DOHH2 (cell line): ENCODE measurements around the gene CNKSR1.

Source experiments
- CTCF ChIP-seq: fragments of 200-600 bp; sonication (generic); IDR thresholded peaks from one replicate; pipeline ENCODE4 v1.5.1; 2014; ENCODE audit warnings: antibody characterized with exemption, mild to moderate bottlenecking, low read depth, low read length; ENCODE audit not compliant: poor library complexity, severe bottlenecking
- EZH2phosphoT487 ChIP-seq: fragments of 200-600 bp; sonication (generic); IDR thresholded peaks from 2 replicates; pipeline ENCODE4 v1.6.1; 2017; ENCODE audit warnings: borderline replicate concordance, mild to moderate bottlenecking, antibody characterized with exemption, low read length, moderate library complexity, mixed read lengths

- TF ChIP-seq CTCF (no peak), EZH2phosphoT487 (no peak)
These were observed 10.5 kb upstream of the CNKSR1 start for GRCh38 chr1:26166719-26167281.
